ENCODE data around the gene WAPL.
"Not testable (repeated sequence)": the region's sequence is repeated elsewhere in the genome, so short reads cannot be mapped to it uniquely, and the experiment has no call there.

Gene WAPL

GRCh38 chr10:86533328-86533727, 11.7 kb upstream of the WAPL start:
- no peak overlapping the region for H2BK15ac ChIP-seq (replicated peaks; ENCODE audit: low read depth)
- H3K4me2 ChIP-seq (ENCODE audit: low read length): no peak overlapping the region
- no peak for DNase-seq
- H3K27ac ChIP-seq (ENCODE audit: low read depth, low read length): no peak overlapping the region
- H3K56ac ChIP-seq (ENCODE audit: low read length): peak overlapping the region; percentile 25
- H3K79me2 ChIP-seq (ENCODE audit: control insufficient read depth, insufficient read depth, low read length): no peaks in the 10 kb centered on the region
- no peak overlapping the region for H4K8ac ChIP-seq (ENCODE audit: low read depth, low read length)
- H2BK120ac ChIP-seq (ENCODE audit: low read depth, low read length): no peak overlapping the region
- no peaks in the 10 kb centered on the region for H3K4me1 ChIP-seq (ENCODE audit: control insufficient read depth, low read depth, low read length)
- H2BK5ac ChIP-seq (ENCODE audit: low read length): no peak overlapping the region
- no peaks in the 10 kb centered on the region for H3K79me1 ChIP-seq (ENCODE audit: low read length)
- H3K9ac ChIP-seq (ENCODE audit: low read length): no peak overlapping the region
- no peaks in the 10 kb centered on the region for H3K36me3 ChIP-seq (ENCODE audit: control insufficient read depth, insufficient read depth, low read length)
- no CpG with 5 or more reads among the region's 2 CpGs for WGBS (ENCODE audit: extremely low coverage, insufficient coverage, low lambda C conversion rate)
- H3K18ac ChIP-seq (ENCODE audit: low read length): no peak overlapping the region
- H3K23ac ChIP-seq (ENCODE audit: low read length): no peak overlapping the region
- H3K4ac ChIP-seq (ENCODE audit: low read depth, low read length): no peak overlapping the region
- H3K27me3 ChIP-seq (ENCODE audit: insufficient read depth, low read length, poor library complexity): no peaks in the 10 kb centered on the region
- H4K5ac ChIP-seq (ENCODE audit: low read length): no peak overlapping the region
- no peak overlapping the region for H3K4me3 ChIP-seq (ENCODE audit: low read length)
- no peak overlapping the region for H2AK5ac ChIP-seq (ENCODE audit: low read length)

- not testable (repeated sequence) for H3K4ac ChIP-seq (ENCODE audit: low read depth, low read length); H4K5ac ChIP-seq (ENCODE audit: low read length); H3K36me3 ChIP-seq (ENCODE audit: control insufficient read depth, insufficient read depth, low read length); H3K18ac ChIP-seq (ENCODE audit: low read length); H3K4me2 ChIP-seq (ENCODE audit: low read length); H3K27ac ChIP-seq (ENCODE audit: low read depth, low read length); H3K4me1 ChIP-seq (ENCODE audit: control insufficient read depth, low read depth, low read length); DNase-seq; H3K4me3 ChIP-seq (ENCODE audit: low read length); H3K9ac ChIP-seq (ENCODE audit: low read length); H2BK15ac ChIP-seq (replicated peaks; ENCODE audit: low read depth); H2BK5ac ChIP-seq (ENCODE audit: low read length); H3K79me2 ChIP-seq (ENCODE audit: control insufficient read depth, insufficient read depth, low read length); H3K27me3 ChIP-seq (ENCODE audit: insufficient read depth, low read length, poor library complexity); H3K23ac ChIP-seq (ENCODE audit: low read length); H2AK5ac ChIP-seq (ENCODE audit: low read length); H3K56ac ChIP-seq (ENCODE audit: low read length); H2BK120ac ChIP-seq (ENCODE audit: low read depth, low read length); H4K8ac ChIP-seq (ENCODE audit: low read depth, low read length); H3K79me1 ChIP-seq (ENCODE audit: low read length)
- no CpG with 5 or more reads among the region's 3 CpGs for WGBS (ENCODE audit: extremely low coverage, insufficient coverage, low lambda C conversion rate)
Observed at GRCh38 chr10:86528736-86529135, 7.1 kb upstream of the WAPL start.

- Histone ChIP-seq H3K36me3 (ENCODE audit: control insufficient read depth, insufficient read depth, low read length) (no peaks in the 10 kb centered on the region), H3K4me2 (ENCODE audit: low read length) (no peak overlapping the region), H3K27me3 (ENCODE audit: insufficient read depth, low read length, poor library complexity) (no peaks in the 10 kb centered on the region), H3K79me2 (ENCODE audit: control insufficient read depth, insufficient read depth, low read length) (no peaks in the 10 kb centered on the region), H3K9ac (ENCODE audit: low read length) (no peak overlapping the region), H2BK5ac (ENCODE audit: low read length) (no peak overlapping the region), H3K79me1 (ENCODE audit: low read length) (peaks cover 5% of the 10 kb centered on the region), H3K4ac (ENCODE audit: low read depth, low read length) (no peak overlapping the region), H3K4me3 (ENCODE audit: low read length) (no peak overlapping the region), H3K56ac (ENCODE audit: low read length) (no peak overlapping the region), H2BK15ac (replicated peaks; ENCODE audit: low read depth) (no peak overlapping the region), H3K4me1 (ENCODE audit: control insufficient read depth, low read depth, low read length) (peaks cover 2% of the 10 kb centered on the region), H4K5ac (ENCODE audit: low read length) (no peak overlapping the region), H4K8ac (ENCODE audit: low read depth, low read length) (no peak overlapping the region), H3K18ac (ENCODE audit: low read length) (no peak overlapping the region), H3K23ac (ENCODE audit: low read length) (no peak overlapping the region), H2BK120ac (ENCODE audit: low read depth, low read length) (no peak overlapping the region), H2AK5ac (ENCODE audit: low read length) (no peak overlapping the region), H3K27ac (ENCODE audit: low read depth, low read length) (no peak overlapping the region)
- no peak for DNase-seq
- WGBS (ENCODE audit: extremely low coverage, insufficient coverage, low lambda C conversion rate): no CpG with 5 or more reads among the region's 4 CpGs
Observed at GRCh38 chr10:86526606-86527005, 5.0 kb upstream of the WAPL start.

GRCh38 chr10:86525713-86526112, 4.1 kb upstream of the WAPL start:
- H3K18ac ChIP-seq (ENCODE audit: low read length); H3K56ac ChIP-seq (ENCODE audit: low read length); H3K27me3 ChIP-seq (ENCODE audit: insufficient read depth, low read length, poor library complexity); H2BK120ac ChIP-seq (ENCODE audit: low read depth, low read length); H3K9ac ChIP-seq (ENCODE audit: low read length); H3K4me1 ChIP-seq (ENCODE audit: control insufficient read depth, low read depth, low read length); H3K36me3 ChIP-seq (ENCODE audit: control insufficient read depth, insufficient read depth, low read length); H2BK5ac ChIP-seq (ENCODE audit: low read length); H3K79me2 ChIP-seq (ENCODE audit: control insufficient read depth, insufficient read depth, low read length); H4K5ac ChIP-seq (ENCODE audit: low read length); H3K27ac ChIP-seq (ENCODE audit: low read depth, low read length); H3K4me3 ChIP-seq (ENCODE audit: low read length); H3K4ac ChIP-seq (ENCODE audit: low read depth, low read length); H3K23ac ChIP-seq (ENCODE audit: low read length); H2BK15ac ChIP-seq (replicated peaks; ENCODE audit: low read depth); H3K79me1 ChIP-seq (ENCODE audit: low read length); H4K8ac ChIP-seq (ENCODE audit: low read depth, low read length); H3K4me2 ChIP-seq (ENCODE audit: low read length); DNase-seq; H2AK5ac ChIP-seq (ENCODE audit: low read length): not testable (repeated sequence)
- WGBS (ENCODE audit: extremely low coverage, insufficient coverage, low lambda C conversion rate): no CpG with 5 or more reads among the region's 6 CpGs

- no peak overlapping the region for H4K8ac ChIP-seq (ENCODE audit: low read depth, low read length)
- no peak overlapping the region for H3K9ac ChIP-seq (ENCODE audit: low read length)
- no peak overlapping the region for H3K4me2 ChIP-seq (ENCODE audit: low read length)
- no peak overlapping the region for H3K27ac ChIP-seq (ENCODE audit: low read depth, low read length)
- no peak overlapping the region for H2BK5ac ChIP-seq (ENCODE audit: low read length)
- H3K4me1 ChIP-seq (ENCODE audit: control insufficient read depth, low read depth, low read length): peaks cover 2% of the 10 kb centered on the region
- H3K4me3 ChIP-seq (ENCODE audit: low read length): no peak overlapping the region
- H3K23ac ChIP-seq (ENCODE audit: low read length): no peak overlapping the region
- peaks cover 5% of the 10 kb centered on the region for H3K79me1 ChIP-seq (ENCODE audit: low read length)
- H3K4ac ChIP-seq (ENCODE audit: low read depth, low read length): no peak overlapping the region
- H3K56ac ChIP-seq (ENCODE audit: low read length): peak overlapping the region; percentile 1
- WGBS (ENCODE audit: extremely low coverage, insufficient coverage, low lambda C conversion rate): no CpG with 5 or more reads among the region's 1 CpG
- no peak overlapping the region for H4K5ac ChIP-seq (ENCODE audit: low read length)
- no peak for DNase-seq
- H3K36me3 ChIP-seq (ENCODE audit: control insufficient read depth, insufficient read depth, low read length): no peaks in the 10 kb centered on the region
- no peak overlapping the region for H2BK15ac ChIP-seq (replicated peaks; ENCODE audit: low read depth)
- no peak overlapping the region for H2AK5ac ChIP-seq (ENCODE audit: low read length)
- H3K27me3 ChIP-seq (ENCODE audit: insufficient read depth, low read length, poor library complexity): no peaks in the 10 kb centered on the region
- no peak overlapping the region for H2BK120ac ChIP-seq (ENCODE audit: low read depth, low read length)
- no peak overlapping the region for H3K18ac ChIP-seq (ENCODE audit: low read length)
- H3K79me2 ChIP-seq (ENCODE audit: control insufficient read depth, insufficient read depth, low read length): peaks cover 19% of the 10 kb centered on the region
Observed at GRCh38 chr10:86524225-86524962, 2.8 kb upstream of the WAPL start.

GRCh38 chr10:86523348-86523747, 1.8 kb upstream of the WAPL start:
- H4K5ac ChIP-seq (ENCODE audit: low read length): no peak overlapping the region
- H3K23ac ChIP-seq (ENCODE audit: low read length): no peak overlapping the region
- WGBS (ENCODE audit: extremely low coverage, insufficient coverage, low lambda C conversion rate): no CpG with 5 or more reads among the region's 1 CpG
- no peaks in the 10 kb centered on the region for H3K36me3 ChIP-seq (ENCODE audit: control insufficient read depth, insufficient read depth, low read length)
- DNase-seq: peak; percentile 29
- H3K4me3 ChIP-seq (ENCODE audit: low read length): no peak overlapping the region
- no peak overlapping the region for H2AK5ac ChIP-seq (ENCODE audit: low read length)
- H3K4me1 ChIP-seq (ENCODE audit: control insufficient read depth, low read depth, low read length): peaks cover 2% of the 10 kb centered on the region
- H3K4ac ChIP-seq (ENCODE audit: low read depth, low read length): no peak overlapping the region
- peaks cover 23% of the 10 kb centered on the region for H3K79me2 ChIP-seq (ENCODE audit: control insufficient read depth, insufficient read depth, low read length)
- H4K8ac ChIP-seq (ENCODE audit: low read depth, low read length): no peak overlapping the region
- no peak overlapping the region for H3K27ac ChIP-seq (ENCODE audit: low read depth, low read length)
- H3K4me2 ChIP-seq (ENCODE audit: low read length): no peak overlapping the region
- peaks cover 7% of the 10 kb centered on the region for H3K79me1 ChIP-seq (ENCODE audit: low read length)
- H3K18ac ChIP-seq (ENCODE audit: low read length): no peak overlapping the region
- H2BK15ac ChIP-seq (replicated peaks; ENCODE audit: low read depth): no peak overlapping the region
- H3K56ac ChIP-seq (ENCODE audit: low read length): no peak overlapping the region
- H2BK120ac ChIP-seq (ENCODE audit: low read depth, low read length): no peak overlapping the region
- H3K27me3 ChIP-seq (ENCODE audit: insufficient read depth, low read length, poor library complexity): no peaks in the 10 kb centered on the region
- H3K9ac ChIP-seq (ENCODE audit: low read length): no peak overlapping the region
- no peak overlapping the region for H2BK5ac ChIP-seq (ENCODE audit: low read length)

Data from mesendoderm (in vitro differentiated cells).